GM19463 (cell line): ENCODE measurements around the gene POPDC3.
"Not testable (repeated sequence)": the region's sequence is repeated elsewhere in the genome, so short reads cannot be mapped to it uniquely, and the experiment has no call there.

ENCODE experiments used
- ATAC-seq: cut with Tn5 transposase; IDR thresholded peaks from one replicate; pipeline ENCODE4 v1.9.1; 2021; ENCODE audit warnings: mild to moderate bottlenecking, moderate library complexity; ENCODE audit not compliant: unreplicated experiment

POPDC3 gene

GRCh38 chr6:105179244-105180065 is at the start of gene POPDC3:
Gene POPDC3, minus strand, starts transcription at chr6:105180014. Its CDS starts 18,105 bp downstream, at chr6:105161909.
- ATAC-seq = no peak

DNA sequence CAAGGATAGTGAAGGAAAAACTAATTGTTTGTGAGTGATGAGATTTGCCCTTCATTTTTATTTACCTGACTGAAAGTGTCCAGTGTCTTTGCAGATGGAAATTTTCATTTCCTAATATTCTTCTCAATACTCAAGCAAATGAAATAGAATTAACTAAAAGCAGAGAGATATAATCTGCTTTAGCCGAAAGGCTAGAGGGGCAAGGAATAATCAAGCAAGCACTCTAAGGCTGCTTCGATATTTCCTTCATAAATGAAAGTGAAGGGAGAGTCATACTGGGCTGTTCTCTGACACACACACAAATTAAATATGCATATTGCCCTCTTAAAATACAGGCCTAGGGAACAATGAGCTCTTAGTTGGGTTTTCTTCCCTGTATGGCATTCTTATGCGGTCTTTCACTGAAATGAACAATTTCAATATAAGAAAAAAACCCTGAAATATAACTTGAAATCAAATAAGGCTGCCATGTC is 47.5 kb upstream of the POPDC3 start:
- no peak for ATAC-seq

DNA sequence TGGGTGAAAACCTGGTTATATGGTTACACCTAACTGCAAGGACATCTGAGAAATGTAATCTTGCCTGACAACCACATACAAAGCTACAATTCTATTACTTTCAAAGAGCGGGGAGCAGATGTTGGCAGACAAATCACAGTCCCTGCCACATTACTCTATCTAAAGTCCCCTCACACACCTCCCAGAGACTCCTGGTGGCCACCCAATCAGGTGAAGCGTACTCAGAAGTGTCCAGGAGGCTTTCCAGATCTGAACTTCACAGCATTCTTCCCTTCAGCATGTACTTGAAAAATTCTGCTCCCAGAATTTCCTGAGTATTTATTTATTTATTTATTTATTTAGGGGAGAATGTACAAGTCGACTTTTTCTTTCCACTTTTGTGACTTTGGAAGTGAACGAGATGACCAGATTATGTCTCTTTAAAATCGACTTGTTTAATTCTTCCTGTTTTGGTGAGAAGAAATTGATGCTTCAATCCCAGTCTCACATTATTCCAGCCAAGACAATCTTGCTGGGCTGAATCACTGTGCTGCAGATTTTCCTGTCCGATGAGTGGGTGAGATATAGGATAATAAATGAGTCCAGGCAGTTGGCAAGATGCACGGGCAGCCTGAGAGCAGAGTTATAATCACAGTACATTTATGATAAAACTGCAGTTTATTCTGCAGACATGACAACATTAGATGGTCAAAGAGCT is 46.9 kb upstream of the POPDC3 start:
- ATAC-seq = no peak

- ATAC-seq = no peak
Observed at GRCh38 chr6:105223242-105223641, 43.4 kb upstream of the POPDC3 start.

DNA sequence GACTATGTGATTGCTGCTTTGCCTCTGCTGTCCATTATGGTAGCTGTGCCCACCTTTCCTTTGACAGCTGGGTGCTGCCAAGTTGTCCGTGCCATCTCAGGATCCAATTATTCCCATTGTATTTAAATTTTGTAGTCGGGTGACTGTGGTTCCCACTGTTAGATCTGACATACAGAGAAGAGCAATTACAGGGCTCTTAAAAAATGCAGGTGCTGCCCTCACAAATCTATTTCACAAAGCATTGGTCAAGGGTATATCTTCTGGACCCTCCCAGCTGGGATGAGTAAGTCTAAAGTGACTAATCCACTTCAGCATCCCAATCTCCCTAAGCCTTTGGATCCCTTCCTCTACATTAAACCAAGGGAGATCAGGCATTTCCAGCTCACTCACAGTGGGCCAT is 41.4 kb upstream of the POPDC3 start:
- not testable (repeated sequence) for ATAC-seq

DNA sequence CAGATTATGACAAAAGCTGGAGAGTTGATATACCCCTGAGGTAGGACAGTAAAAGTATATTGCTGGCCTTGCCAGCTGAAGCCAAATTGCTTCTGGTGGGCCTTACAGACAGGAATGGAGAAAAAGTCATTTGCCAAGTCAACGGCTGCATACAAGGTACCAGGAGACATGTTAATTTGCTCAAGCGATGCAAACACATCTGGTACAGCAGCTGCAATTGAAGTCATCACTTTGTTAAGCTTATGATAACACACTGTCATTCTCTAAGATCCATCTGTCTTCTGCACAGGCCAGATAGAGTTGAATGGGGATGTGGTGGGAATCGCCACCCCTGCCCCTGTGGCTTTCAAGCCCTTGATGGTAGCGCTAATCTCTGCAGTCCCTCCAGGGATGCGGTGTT is 40.4 kb upstream of the POPDC3 start:
- ATAC-seq = no peak

GRCh38 chr6:105219218-105219617 is 39.4 kb upstream of the POPDC3 start:
- ATAC-seq = not testable (repeated sequence)

- no peak for ATAC-seq
Observed at GRCh38 chr6:105215506-105215905, 35.7 kb upstream of the POPDC3 start.

DNA sequence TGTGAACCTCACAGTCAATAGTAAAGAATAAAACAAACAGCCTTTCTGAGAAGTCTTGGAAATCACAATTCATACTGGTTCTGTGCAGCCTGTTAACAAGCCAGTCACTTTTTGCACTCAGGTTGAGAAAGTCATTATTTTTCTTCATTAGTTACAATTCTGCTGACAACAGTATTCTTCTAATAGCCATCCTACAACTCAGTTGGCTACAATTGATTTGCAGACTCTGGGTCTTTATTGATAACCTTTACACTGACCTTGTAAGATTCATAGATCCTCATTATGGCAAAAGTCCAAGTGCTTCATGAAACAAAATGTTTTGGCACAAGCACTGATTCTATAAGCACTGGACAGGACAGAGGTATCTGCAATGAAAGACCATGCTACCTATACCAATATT is 34.9 kb upstream of the POPDC3 start:
- no peak for ATAC-seq

- no peak for ATAC-seq
Observed at GRCh38 chr6:105213272-105213671, 33.5 kb upstream of the POPDC3 start.

- ATAC-seq = peak; percentile 72
Observed at GRCh38 chr6:105212587-105212986, 32.8 kb upstream of the POPDC3 start.

DNA sequence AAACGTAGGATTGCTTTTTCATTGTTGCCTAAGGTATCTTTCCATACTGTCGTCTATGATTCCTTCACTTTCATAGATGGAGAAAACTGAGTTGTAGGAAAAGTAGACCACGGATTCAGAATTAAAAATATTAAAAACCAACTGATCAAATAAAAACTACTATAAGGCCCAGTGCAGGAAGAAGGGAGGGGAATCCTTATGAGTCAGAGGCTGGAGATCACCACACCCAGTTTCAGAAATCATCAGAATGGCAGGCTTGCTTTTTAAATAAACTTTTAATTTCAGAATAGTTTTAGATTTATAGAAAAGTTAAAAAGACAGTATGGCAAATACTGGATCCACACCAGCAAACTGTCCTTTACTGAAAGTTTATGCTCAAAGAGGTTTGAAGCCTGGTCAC is 32.0 kb upstream of the POPDC3 start:
- no peak for ATAC-seq

- ATAC-seq = no peak
Observed at GRCh38 chr6:105210932-105211531, 31.2 kb upstream of the POPDC3 start.

DNA sequence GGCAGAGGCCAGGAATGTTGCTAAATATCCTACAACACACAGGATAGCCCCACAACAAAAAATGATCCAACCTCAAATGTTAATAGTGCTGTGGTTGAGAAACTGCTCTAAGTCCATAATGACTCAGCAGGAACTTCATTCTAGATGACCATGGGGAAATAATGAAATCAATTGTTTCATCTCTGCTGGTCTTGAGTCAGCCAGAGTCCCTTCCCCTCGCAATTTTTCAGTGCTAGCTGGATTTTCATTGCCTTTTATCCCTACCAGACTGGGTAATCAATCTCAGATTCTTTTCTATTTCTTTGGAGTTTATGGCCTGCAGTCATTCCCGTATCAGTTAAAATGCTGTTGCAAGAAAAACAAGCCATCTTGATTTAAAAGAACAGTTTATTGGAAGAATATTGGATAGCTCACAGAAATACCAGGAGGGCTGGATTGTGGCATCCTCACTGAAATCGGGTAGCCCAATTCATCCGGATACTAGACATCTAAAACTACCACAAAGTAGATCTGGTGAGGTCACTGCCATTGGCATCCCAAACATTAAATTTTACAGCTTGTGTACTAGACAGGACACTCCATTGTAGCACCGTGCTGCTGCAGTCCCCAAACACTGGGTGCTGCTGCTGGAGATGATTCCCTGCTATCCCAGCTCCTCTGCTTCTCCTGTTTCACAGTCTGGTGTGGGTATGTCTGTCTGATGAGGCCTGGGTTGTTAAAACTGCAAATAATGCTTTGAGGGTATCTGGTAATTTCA is 30.3 kb upstream of the POPDC3 start:
- ATAC-seq = no peak

GRCh38 chr6:105207524-105208269 is 27.9 kb upstream of the POPDC3 start:
- ATAC-seq = no peak

DNA sequence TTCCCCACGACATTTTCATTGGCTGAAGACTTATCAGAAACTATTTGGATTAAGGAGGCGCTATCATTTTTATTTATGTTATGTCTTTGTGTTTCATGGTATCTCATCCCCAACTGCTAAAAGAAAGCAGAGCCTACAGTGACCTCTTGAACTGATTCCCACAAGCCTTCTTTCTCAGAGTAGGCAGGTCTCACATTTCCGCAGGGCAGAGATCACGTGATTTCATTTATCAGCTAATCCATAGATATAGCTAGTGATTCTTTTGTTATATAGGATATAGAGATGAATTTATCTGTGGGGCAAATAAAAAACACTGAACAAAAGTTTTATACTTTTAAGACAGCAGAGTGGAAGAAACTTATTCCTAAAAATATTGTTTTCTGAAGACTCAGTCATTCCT is 25.0 kb upstream of the POPDC3 start:
- no peak for ATAC-seq

DNA sequence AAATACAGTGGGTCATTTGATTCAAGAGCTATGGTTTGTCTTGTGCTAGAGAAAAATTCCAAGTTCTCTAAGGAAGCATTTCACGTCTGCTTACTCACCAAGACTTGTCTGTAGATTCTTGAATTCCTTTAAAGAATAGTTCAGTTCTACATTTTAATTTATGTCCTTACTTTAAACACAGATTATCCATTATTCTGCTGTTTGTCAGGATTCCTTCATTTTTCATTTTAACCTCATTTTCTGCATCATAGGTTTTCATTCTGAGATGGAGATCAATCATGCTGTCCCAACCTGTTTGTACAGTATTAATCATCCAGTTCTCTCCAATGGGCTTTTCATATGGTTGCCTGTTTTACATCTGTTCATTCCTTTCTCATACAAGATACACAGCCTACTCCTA is 24.5 kb upstream of the POPDC3 start:
- no peak for ATAC-seq

DNA sequence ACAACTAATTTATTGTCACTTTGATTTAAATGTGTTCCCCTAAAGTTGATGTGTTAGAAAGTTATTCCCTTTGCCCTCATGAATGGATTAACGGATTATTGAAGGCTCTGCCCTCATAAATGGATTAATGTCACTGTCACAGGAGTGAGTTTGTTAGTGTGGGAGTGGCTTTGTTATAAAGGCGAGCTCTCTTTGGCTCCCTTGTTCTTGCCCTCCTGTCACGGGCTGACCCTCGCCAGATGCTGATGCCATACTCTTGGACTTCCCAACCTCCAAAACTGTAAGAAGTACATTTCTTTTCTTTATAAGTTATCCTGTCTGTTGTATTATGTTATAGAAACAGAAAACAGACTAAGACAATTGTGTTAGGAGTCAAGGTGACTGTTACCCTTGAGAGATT is 22.7 kb upstream of the POPDC3 start:
- no peak for ATAC-seq

DNA sequence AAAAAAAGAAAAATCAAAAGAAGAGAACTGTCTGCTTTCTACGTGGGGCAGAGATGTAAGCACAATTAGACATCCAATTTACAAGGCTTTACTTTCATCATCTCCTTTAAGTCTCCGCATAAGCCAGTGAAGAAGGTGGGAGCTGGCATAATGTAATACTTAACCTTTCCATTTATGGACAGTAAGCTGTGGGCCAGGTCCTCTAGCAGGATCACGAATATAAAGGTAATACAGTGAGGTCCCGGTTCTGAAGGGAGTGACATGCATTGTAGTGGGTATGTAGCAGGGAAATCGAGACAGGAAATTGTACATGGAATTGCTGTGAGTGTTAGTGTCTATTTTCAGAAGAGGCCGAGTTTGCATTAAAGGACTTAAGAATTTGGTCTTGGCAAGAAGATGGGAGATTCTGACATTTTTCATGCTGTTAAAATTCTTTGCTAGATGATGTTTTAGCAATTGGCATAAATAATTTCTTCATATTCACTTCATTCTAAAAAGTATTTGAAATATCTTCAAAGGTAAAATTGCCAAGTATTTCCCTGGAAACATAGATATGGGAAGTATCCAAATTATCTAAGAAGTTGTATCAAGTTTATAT is 20.4 kb upstream of the POPDC3 start:
- ATAC-seq = no peak

DNA sequence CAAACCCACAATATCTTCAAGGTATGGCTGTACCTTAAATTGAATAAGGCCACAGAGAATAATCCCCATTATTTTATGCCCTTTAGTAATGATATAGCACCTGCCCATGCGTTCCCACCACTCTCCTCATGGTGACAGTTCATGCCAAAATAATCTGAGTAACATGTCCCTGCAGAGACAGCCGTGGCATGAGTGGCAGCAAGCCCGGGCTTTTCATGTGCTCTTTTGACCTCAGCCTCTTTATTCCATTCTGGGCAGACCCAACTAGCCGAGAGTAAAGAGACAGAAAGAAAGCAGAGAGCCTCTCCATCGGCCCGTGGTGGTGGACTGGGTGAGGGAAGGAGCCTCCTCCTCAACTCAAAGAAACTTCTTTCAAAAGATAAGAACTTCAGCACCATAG is 19.9 kb upstream of the POPDC3 start:
- ATAC-seq = no peak
